NB4 (cell line): Measurements from ENCODE around the gene DYNC1H1.

ENCODE experiments used
- CTCF ChIP-seq: IDR thresholded peaks from one replicate; pipeline ENCODE4 v1.5.1; 2012; ENCODE audit warnings: low read depth, low read length
- MAX ChIP-seq: IDR thresholded peaks from 2 replicates; pipeline ENCODE4 v1.6.1; 2011; ENCODE audit warnings: low read depth, low read length
- MYC ChIP-seq: IDR thresholded peaks from 2 replicates; pipeline ENCODE4 v1.6.1; 2011; ENCODE audit warnings: low read depth, low read length
- POLR2A ChIP-seq: IDR thresholded peaks from 2 replicates; pipeline ENCODE4 v1.6.1; 2011; ENCODE audit warnings: mild to moderate bottlenecking; ENCODE audit not compliant: insufficient read length; ENCODE audit errors: extremely low read depth

DNA sequence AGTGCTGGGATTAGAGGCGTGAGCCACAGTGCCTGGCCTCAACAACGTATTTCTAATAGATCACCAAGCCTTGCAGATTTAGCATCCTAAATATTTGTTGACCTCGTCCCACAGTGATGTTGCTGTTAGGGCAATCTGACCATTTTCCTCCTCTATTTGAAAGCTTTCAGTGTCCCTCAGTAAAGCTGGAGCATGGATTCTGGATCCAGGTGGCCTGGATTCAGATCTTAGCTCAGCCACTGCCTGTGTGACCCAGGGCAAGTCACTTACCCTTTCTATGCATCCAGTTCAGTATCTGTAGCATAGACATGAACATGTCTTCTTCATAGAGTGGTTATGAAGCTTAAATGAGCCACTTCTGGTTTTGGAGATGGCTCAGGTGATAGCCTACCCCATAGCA lies 126.3 kb downstream of the DYNC1H1 start:
- no peak for TF ChIP-seq CTCF
- TF ChIP-seq POLR2A: no peak
- TF ChIP-seq MYC: no peak
- no peak for TF ChIP-seq MAX
